ENCODE data around the gene GAA.
"Not testable (repeated sequence)": the region's sequence is repeated elsewhere in the genome, so short reads cannot be mapped to it uniquely, and the experiment has no call there.

Gene GAA

DNA sequence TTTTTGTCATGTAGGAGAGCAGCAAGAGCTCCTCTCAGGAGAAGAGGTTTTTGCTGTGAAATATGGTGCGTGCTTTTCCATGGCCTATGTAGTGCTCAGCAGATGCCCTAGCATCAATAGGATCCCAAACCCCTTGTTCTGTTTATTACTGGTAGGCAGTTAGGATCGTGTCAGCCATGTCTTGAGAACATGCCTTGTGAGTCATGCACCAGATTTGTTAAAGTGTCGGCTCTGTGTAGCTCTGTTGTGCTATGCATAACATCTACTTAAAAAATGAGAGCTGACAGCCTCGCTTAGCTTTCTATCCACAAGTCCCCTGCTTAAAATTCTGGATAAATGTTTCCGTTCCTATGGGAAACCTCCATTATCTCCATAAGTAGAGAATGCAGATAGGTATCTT lies 50.0 kb downstream of the GAA start:
- DNase-seq: no peak

DNA sequence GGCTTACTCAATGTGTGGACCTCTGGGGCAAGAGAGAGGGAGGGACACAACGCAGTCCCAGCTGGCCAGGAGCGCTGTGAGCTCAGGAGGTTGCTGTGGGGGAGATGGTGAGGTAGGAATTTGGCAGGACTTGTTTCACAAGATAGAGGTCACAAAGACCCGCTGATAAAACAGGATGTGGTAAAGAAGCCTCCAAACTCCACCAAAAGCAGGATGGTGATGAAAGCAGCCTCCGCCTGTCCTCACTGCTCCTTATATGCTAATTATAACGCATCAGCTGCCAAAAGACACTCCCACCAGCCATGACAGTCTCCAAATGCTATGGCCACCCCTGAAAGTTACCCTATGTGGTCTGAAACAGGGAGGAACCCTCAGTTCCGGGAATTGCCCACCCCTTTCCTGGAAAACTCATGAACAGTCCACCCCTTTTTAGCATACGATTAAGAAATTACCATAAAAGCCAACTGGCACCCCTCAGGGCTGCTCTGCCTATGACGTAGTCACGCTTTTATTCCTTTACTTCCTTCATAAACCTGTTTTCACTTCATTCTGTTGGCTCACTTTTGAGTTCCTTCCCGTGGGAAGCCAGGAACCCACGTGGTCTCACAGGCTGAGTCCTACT lies 50.8 kb downstream of the GAA start:
- DNase-seq: no peak

DNA sequence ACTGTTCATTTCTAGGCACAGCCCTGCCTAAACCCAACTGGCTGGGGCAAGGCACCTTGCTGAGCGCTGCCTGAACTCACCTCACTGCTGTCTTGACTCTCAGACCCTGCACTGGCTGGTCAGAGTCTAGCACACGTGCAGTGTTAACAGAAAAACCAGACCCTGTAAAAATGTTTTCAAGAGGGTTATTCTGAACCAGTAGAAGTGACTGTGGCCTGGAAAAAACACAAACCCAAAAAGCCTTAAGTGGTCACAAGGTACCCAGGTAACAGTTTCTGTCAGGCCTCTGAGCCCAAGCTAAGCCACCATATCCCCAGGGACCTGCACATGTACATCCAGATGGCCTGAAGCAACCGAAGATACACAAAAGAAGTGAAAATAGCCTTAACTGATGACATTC lies 51.6 kb downstream of the GAA start:
- DNase-seq: no peak

DNA sequence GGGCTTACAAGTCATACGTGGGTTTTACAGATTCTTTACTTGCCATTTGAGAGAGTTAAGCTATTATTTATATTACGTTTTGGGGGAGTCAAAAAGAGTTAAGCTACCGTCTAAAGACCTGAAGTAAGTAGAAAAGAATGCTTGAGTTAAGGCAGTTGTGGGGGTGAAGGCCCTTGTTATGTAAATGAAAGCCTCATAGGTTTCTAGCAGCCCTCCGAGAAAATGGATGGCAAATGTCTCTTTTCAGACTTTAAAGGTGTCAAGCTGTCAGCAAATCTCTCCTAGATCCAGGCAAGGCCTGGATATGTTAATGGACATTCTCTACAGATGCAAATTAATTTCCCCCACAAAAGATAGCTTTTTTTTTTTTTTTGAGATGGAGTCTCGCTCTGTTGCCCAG lies 52.8 kb downstream of the GAA start:
- DNase-seq: no peak

DNA sequence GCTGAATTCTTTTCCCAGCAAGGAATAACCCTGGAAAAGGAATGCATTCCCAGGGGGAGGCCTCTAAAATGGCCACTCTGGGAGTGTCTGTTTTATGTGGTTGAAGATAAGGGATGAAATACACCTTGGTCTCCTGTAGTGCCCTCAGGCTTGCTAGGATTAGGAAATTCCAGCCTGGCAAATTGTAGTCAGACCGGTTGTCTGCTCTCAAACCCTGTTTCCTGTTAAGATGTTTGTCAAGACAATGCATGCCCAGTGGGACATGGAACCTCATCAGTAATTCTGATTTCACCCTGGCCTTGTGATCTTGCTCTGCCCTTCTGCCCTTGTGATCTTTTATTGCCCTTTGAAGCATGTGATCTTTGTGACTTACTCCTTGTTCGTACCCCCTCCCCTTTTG lies 54.2 kb downstream of the GAA start:
- not testable (repeated sequence) for DNase-seq

DNA sequence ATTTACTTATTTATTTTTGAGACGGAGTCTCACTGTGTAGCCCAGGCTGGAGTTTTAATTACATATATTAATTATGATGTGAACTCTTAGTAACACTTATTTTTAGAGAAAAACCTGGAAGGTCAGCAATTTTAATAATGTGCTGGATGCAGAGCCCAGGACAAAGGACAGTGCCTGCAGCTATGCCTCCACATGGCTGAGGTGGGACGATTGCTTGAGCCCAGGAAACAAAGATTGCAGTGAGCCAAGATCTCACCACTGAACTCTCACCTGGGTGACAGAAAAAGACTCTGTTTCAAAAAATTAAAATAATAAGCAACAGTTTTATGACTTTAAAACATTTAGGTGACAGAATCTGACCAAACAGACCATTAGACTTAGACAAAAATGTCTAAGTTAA lies 57.5 kb downstream of the GAA start:
- DNase-seq: no peak

DNA sequence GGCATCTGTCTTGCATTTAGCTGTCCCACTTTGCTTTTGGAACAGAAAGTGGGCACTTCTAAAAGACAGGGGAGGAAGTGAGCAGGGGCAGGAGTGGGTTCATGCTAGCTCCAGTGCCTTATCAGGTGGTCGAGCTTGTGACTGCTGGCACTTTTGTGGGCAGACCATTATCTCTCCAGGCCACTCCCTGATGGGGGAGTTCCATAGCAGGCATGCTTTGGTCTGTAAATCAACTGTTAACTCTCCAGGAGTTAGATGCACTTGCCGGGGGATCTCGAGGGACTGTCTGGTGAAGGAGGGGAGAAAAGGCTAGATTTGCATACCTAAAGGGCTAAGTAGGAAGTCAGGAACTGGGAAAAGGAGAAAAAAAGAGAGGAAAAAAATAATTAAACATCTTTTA lies 59.2 kb downstream of the GAA start:
- no peak for DNase-seq

DNA sequence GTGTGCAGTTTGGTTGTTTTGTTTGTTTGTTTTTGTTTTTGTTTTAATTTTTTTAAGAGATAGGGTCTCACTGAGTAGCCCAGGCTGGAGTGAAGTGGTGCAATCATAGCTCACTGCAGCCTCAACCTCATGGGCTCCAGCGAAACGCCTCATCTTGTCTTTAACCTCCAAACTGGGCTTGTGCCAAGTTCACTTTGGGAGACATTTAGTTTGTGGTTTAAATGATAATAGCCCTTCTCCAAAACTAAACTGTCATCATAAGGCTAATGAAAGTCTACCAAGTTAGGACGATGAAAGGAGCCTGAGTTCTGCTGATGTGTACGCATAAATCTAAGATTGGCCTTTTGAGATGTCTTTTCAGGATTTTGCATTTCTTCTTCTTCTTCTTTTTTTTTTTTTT lies 62.0 kb downstream of the GAA start:
- DNase-seq: no peak

DNA sequence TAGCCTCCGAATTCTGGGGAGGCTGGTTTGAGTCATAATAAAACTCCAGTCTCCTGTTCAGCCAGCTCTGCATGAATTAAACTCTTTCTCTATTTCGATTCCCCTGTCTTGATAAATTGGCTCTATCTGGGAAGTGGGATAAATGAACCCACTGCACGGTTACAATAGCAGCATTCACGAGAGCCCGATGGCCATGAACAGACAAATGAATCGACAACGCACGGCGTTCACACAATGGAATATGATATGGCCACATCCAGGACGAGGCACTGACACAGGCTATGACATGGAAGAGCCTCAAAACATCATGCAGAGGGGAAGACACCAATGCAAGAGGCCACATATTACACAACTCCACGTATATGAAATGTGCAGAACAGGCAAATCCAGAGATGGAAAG lies 62.8 kb downstream of the GAA start:
- no peak for DNase-seq

DNA sequence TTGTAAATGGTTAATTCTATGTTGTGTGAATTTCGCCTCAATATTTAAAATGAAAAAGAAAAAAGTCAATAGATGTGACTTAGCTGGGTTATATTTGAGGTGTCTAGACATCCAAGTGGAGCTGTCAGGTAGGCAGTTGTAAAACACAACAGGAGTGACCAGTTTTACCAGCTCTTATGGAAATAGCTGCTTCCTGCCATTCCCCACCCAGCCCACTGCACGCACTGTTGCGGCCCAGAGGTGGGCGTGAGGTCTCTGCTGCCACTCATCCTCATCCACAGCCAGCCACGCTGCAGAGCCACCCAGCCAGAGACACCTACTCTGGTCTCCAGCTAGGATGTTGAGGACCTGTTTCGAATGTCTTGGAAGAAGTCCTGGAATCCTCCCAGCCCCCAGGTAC lies 65.1 kb downstream of the GAA start:
- no peak for DNase-seq

DNA sequence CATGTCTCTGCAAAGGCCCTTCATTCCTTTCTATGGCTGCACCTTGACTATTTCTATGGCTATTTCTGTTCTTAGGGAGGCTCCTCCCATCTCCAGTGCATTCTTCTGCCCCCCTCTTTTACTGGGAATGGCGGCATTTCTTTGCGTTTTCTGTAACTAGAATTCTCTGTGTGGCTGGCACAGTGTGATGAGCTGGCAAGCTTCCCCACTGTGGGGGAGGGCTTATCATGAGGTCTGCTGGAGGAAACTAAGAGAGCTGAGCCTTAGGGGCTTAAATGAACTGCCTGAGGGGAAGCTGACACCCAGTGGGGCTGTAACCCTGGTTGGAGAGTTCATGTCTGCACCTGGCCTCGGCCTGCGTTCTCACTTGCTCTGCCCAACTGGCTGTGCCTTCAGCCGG lies 67.0 kb downstream of the GAA start:
- no peak for DNase-seq

DNA sequence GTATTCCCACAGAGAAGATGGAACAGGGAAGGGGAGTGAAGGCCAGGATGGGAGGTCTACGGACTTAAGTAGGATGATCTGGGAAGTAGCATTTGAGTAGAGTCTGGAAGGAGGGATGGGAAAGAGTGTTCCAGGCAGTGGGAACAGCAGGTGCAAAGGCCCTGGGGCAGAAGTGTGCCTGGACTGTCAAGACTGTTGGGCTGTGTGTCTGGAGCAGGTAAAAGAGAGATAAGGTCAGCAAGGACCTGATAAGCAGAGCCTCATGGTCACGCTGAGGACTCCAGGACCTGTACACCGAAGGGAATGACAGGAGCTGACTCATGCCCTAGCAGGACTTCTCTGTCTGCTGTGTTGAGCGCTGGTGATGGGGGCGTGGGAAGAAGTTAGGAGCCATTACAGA lies 67.7 kb downstream of the GAA start:
- DNase-seq: no peak

Data from left hindlimb (tissue), 1 donor.